Activated CD4-positive, CD25-positive, alpha-beta regulatory T cell treated with anti-CD3 and anti-CD28 coated beads, Interleukin-2, amount 50 U/mL, for 72 hours (primary cell): ENCODE measurements around the gene ANKRD6.

Source experiments
- DNase-seq: peaks from one replicate; pipeline ENCODE4 v3.0.0; 2021

ANKRD6 gene

GRCh38 chr6:89475634-89476033 lies 42.7 kb downstream of the ANKRD6 start:
- no peak for DNase-seq

DNA sequence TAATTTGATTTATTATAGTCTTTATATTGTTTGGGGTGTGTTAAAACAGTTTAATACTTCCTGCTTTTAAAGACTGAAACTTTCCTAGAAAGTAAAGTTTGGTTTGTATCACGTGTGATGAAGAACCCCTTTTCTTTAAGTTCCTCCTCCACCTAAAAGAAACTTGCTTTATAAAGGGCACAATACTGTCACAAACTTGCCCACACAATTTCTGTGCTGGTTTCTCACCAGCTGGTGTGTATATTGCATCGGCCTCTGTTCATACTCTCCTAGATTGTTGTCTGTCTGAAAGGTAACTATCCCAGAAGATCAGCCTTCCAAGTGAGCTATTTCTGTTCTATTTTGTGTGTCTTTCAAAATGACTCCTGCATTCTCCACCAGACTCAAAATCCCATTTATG lies 46.9 kb downstream of the ANKRD6 start:
- no peak for DNase-seq

DNA sequence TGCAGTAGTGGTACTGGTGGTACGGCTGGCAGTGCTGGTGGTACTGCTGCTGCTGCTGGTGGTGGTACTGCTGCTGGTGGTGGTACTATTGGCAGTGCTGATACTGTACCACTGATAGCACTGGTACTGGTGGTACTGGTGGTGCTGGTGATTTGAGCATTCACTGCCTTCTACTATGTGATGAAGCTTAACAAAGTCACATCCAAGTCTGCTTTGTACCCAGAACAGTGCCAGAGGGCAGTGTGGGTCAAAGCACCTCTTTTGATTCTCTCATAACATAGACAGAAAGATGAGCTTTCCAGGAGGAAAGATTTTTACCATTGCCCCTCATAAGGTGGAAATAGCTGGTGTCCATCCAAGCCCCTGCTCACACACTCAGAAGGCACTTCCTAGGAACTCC lies 48.7 kb downstream of the ANKRD6 start:
- DNase-seq: no peak

- DNase-seq: no peak
These were observed 49.2 kb downstream of the ANKRD6 start for GRCh38 chr6:89482126-89482525.

GRCh38 chr6:89483111-89483720 lies 50.3 kb downstream of the ANKRD6 start:
- no peak for DNase-seq

DNA sequence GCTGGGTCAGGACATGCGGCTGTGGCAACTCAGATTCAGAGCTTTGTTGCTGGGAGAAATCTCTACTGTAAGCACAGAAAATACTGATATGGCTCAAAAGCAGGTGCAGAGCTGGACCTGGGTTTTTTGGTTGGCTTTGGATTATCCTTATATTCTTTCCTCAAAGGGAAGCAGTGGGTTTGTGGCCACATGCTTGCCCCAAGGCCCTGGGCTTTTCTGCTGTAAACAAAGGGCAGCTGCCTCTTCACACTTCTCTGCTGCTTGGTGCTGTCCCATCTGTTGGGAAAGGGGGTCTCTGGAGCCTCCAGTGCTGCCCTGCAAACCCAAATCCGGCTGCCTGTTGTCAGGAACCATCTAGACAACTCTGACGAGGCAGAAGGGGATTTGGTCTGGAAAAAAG lies 52.4 kb downstream of the ANKRD6 start:
- DNase-seq: no peak

DNA sequence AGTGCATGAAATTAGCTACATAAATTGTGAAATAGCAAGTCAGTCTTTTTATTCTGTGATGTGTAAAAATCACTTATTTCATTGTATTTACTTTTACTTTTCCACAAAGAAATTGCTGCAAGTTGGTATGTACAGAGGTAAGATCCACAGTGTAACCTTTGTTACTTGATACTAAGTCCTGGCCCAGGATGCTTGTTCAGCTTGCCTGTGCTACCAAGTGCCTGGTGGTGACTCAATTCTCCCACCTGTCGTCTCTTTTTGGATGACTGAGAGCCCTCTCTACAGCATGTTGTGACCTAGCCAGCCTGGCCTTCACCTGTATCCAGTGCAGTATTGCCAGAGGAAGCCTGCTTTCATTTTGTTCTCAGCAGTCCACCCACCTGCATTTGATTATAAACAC lies 54.9 kb downstream of the ANKRD6 start:
- DNase-seq: no peak

GRCh38 chr6:89488438-89488837 lies 55.5 kb downstream of the ANKRD6 start:
- no peak for DNase-seq

DNA sequence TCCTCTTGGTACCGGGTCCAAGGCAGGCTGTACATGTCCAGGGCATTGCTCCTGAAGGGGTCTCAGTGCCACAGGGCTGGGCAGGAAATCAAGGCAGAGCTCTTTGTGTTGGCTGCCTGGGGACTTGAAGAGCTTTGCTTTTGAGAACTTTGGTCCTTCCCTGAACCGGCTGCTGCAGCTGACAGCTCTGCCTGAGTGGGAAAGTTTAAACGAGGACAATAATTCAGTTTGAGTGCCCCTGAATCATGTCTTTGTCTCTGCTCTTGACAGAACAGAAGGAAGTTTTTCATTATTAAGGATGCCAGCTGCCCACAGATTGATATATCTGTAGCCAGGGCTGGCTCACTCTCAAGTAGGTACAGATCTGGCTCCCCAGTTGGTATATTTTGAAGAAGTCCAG lies 56.1 kb downstream of the ANKRD6 start:
- DNase-seq: no peak

DNA sequence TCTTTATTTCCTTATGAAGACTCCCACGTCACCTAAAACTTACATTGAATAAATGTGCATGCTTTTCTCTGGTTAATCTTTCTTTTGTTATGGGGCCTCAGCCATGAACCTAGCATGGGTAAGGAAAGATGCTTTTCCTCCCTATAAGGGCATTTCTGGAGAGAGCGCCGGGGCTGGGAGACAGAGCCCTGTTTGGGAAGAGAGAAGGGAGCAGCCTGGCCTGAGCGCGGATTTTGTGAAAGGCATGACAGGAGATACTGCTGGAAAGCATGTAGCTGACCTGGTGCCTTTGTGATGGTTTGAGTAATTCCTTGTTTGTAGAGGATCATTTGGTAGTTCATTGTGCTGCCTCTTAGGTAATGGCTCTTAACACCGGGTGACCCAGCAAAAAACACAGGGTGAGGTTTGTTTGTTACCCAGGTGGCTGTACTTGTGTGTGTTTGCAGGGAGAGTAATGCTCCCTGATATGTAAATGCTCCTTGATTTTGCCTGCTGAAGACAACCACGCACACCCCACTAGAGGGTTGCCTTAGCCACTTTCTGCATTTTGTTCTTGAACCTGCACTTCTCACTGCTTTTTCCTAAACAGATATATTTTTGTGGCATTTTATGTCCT lies 59.2 kb downstream of the ANKRD6 start:
- no peak for DNase-seq

GRCh38 chr6:89494131-89494793 lies 61.3 kb downstream of the ANKRD6 start:
- DNase-seq: no peak

DNA sequence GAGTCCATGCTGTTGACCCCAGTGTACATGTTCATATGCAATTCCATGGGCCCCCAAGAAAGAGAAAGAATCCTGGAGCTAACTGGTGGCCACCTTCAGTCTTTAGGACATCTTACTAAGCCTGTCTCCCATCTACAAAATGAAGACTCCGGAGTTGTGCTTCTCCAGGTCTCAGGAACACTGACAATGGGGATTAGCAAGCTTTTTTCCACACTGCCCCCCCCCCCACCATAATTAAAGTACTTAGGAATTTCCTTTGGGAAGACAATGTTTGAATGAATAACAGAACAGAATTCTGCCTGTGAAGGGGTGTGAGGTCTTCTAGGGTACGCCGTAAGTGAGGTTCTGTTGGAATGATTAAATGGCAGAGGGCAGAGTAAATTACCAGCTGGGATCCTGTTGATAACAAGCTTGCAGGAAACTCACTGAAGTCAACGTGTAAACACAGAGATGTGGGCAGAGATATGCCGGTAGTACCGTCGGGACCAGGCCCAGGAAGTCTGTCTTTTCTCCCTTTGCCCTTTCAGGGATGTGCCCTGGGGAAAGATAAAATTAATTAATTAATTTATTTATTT lies 63.1 kb downstream of the ANKRD6 start:
- no peak for DNase-seq

DNA sequence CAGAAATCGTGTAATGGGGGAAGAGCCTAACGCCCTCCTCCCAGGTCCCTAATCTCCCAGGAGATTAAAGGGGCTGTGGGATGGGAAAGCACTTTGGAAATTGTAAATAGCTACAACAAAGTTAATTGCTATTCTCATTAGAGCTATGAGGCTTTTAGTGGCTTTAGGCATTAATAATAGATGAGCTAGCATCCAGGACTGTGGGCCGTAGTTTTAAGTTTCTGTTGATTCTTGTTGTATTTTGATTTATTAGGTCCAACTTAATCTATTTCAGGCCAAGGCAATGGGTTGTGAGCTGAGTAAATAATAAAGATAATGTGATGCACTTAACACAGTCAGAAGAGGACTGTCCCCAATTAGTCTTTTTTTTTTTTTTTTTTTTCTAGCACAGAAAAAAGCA lies 67.7 kb downstream of the ANKRD6 start:
- no peak for DNase-seq

- DNase-seq: no peak
These were observed 68.3 kb downstream of the ANKRD6 start for GRCh38 chr6:89501222-89501621.

DNA sequence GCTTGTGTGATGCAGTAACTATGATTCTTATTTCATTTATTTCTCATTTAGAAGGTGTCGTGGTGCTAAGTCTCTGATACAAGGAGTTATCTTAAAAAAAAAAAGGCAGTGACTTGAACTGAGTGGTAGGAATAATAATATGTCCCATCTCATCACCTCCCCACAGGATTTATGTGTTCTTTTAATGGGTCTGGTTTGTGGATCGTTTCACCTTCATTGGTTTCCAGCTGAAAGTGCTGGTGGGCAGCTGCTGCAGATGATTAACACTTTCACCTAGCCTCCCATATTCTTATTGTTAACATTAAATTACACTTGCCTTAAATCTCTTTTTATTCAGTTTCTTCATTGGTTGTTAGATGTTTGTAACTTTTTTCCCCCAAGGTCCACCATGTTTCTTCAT lies 68.8 kb downstream of the ANKRD6 start:
- DNase-seq: no peak

GRCh38 chr6:89503641-89504040 lies 70.7 kb downstream of the ANKRD6 start:
- no peak for DNase-seq

- no peak for DNase-seq
These were observed 72.9 kb downstream of the ANKRD6 start for GRCh38 chr6:89505847-89506246.

GRCh38 chr6:89506716-89507617 lies 74.0 kb downstream of the ANKRD6 start:
- DNase-seq: no peak

GRCh38 chr6:89508755-89509563 lies 76.0 kb downstream of the ANKRD6 start:
- no peak for DNase-seq

DNA sequence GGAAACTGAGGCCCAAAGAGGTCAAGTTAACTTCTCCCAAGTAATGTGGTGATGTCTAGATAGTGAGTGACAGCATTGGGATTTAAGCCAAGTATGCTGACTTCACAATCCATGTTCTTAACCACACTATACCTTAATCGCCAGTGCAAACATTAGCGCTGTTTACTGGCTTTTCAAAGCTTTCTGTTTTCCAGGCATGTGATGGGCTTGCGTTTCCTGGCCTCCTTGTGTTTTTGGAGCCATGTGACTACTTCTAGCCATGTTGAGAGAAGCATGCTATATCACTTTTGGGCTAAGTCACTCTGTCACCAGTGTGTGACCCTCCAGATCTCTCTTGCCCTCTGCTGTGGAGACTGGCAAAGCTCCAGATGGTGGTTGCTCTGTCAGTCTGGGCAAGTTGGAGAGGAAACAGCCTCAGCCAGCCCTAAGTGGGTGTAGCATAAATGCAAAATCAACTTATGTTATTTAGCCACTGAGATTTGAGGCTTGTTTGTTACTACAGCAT lies 76.9 kb downstream of the ANKRD6 start:
- DNase-seq: no peak

- no peak for DNase-seq
These were observed 77.4 kb downstream of the ANKRD6 start for GRCh38 chr6:89510393-89510792.
